GM19467 (cell line): Measurements from ENCODE around the gene CTPS2.

Experiments
- ATAC-seq: cut with Tn5 transposase; IDR thresholded peaks from one replicate; pipeline ENCODE4 v1.9.1; 2021; ENCODE audit warnings: mild to moderate bottlenecking, moderate library complexity; ENCODE audit not compliant: unreplicated experiment

CTPS2 gene

GRCh38 chrX:16573781-16574180 lies 138.7 kb downstream of the CTPS2 start:
- ATAC-seq = no peak

GRCh38 chrX:16567681-16568080 lies 144.8 kb downstream of the CTPS2 start:
- no peak for ATAC-seq

DNA sequence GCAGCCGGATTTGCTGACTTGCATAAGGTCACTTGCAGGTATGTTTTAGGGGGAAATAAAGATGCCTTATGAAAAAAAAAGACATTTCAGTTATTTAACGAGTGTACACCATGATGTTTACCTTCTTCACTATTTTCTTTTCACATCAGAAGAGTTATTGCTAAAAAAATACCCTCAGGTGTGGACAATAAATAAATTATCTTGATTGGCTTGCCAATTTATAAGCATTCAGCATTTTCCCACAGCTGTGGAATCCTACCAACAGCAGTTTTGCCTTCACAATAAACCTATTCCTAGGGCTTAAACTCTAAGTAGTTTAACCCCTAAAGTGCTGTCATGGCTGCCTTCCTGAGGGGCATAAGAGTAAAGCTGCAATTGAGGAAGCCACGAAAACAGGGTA lies 145.9 kb downstream of the CTPS2 start:
- ATAC-seq = no peak

DNA sequence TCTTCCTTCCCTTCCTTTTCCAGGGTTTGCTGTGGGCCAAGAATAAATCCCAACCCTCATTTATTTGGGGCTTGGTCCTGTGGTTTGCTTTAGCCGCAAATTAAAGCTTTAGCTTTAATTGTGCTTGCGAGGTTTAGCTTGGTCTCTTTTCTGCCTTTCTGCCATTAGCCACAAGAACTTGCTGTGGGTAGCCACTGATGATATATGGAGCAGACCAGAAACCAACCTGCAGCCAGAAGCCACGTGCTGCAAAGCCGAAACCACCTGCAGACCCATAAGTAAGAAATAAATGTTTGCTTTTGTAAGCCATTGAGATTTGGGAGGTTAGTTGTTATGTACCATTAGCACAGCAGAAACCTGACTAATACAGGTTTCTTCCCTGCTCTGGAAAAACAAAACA lies 152.3 kb downstream of the CTPS2 start:
- ATAC-seq = no peak

- ATAC-seq = no peak
Observed at GRCh38 chrX:16559206-16559619, 153.3 kb downstream of the CTPS2 start.

DNA sequence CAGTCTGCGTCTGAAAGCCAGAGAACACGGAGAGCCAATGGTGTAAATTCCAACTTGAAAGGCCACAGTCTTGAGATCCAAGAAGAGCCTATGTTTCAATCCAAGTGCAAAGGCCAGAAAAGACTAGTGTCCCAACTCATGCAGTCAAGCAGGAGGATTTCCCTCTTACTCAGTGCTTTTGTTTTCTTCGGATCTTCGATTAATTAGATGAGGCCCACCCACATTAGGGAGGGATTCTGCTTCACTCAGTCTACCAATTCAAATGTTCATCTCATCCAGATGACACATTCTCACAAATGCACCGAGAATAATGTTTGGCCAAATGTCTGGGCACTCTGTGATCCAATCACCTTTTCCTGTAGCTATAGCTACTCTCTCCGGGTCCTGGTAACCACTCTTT lies 154.0 kb downstream of the CTPS2 start:
- no peak for ATAC-seq

- ATAC-seq = no peak
Observed at GRCh38 chrX:16552546-16552945, 159.9 kb downstream of the CTPS2 start.

DNA sequence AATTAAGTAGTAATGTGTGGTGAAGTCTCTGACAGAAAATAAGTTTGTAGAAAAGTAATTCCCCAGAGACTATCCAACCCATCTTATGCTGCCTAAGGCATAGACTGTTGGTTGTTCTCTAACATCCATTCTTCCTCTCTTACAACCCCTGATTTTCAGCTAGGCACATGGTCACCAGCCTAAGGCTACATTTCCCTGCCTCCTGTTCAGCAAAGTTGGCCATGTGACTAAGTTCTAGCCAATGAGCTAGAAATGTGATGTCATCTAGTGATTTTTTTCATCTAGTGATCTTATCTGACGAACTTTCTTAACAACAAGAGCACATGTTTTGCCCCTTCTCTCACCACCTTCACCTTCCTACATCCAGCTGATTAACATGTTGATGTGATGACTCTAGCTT lies 164.8 kb downstream of the CTPS2 start:
- no peak for ATAC-seq

GRCh38 chrX:16544969-16545368 lies 167.5 kb downstream of the CTPS2 start:
- no peak for ATAC-seq
